Endothelial cell of coronary artery (primary cell): Measurements from ENCODE around the gene TSACC. TPM values are rescaled to one million over a fixed set of nuclear protein-coding genes. Genes with fewer than 3 reads are reported as not detected.

Experiments
- total RNA-seq: library from RNA; depleted of rRNA; stranded (reverse); fragments of >200 nt; gene quantifications from 2 replicates; pipeline ENCODE4 v1.2.3, GENCODE V29; 2014

TSACC gene
- not detected in 2 replicates for total RNA-seq

GRCh38 chr1:156338180-156338976, at the start of gene TSACC, which contains the start of gene CCT3:
TSACC (plus strand) TSS chr1:156338526; CDS start chr1:156339758, 1,232 bp downstream.
CCT3 (minus strand) TSS chr1:156338292; CDS start chr1:156338184, 108 bp downstream.

GRCh38 chr1:156295391-156295947, 42.9 kb upstream of the TSACC start, which contains the start of gene GLMP:
GLMP (minus strand) TSS chr1:156295679; CDS start chr1:156295645, 34 bp downstream.

GRCh38 chr1:156298852-156299357, 39.4 kb upstream of the TSACC start, which contains the start of gene VHLL:
VHLL (minus strand) TSS chr1:156299307; CDS start chr1:156299189, 118 bp downstream.

GRCh38 chr1:156368889-156369684, 30.8 kb downstream of the TSACC start, which contains the start of gene RHBG:
RHBG (plus strand) TSS chr1:156369211; CDS start chr1:156369250, 39 bp downstream.

Other genes with a start within 250 kb of the TSACC start
- 737 and 1,090 TPM in 2 replicates for gene LMNA, start 223.8 kb upstream of the TSACC start, total RNA-seq
- 0.27 and 0.56 TPM in 2 replicates for gene SEMA4A, start 184.9 kb upstream of the TSACC start, total RNA-seq
- 8.3 and 10.0 TPM in 2 replicates for gene SLC25A44, start 144.4 kb upstream of the TSACC start, total RNA-seq
- gene PMF1, start 125.5 kb upstream of the TSACC start, total RNA-seq: 32.5 and 45.0 TPM in 2 replicates
- 0.19 and 0.27 TPM in 2 replicates for gene BGLAP, start 96.3 kb upstream of the TSACC start, total RNA-seq
- 0.27 and 0.47 TPM in 2 replicates for gene PAQR6, start 90.5 kb upstream of the TSACC start, total RNA-seq
- gene SMG5, start 55.7 kb upstream of the TSACC start, total RNA-seq: 48.9 and 61.2 TPM in 2 replicates
- 1.2 and 1.5 TPM in 2 replicates for gene TMEM79, start 54.2 kb upstream of the TSACC start, total RNA-seq
- 31.9 and 38.0 TPM in 2 replicates for gene GLMP, start 42.8 kb upstream of the TSACC start, total RNA-seq
- gene VHLL, start 39.2 kb upstream of the TSACC start, total RNA-seq: 0.09 TPM in 1 of 2 replicates, not detected in the other
- 671 and 748 TPM in 2 replicates for gene CCT3, start 234 bp upstream of the TSACC start, total RNA-seq
- not detected in 2 replicates for gene RHBG, start 30.7 kb downstream of the TSACC start, total RNA-seq
- 4.2 and 6.7 TPM in 2 replicates for gene MEF2D, start 162.2 kb downstream of the TSACC start, total RNA-seq
- gene IQGAP3, start 234.0 kb downstream of the TSACC start, total RNA-seq: 8.9 and 16.7 TPM in 2 replicates
- gene TTC24, start 241.2 kb downstream of the TSACC start, total RNA-seq: not detected in 2 replicates